Adrenal gland (tissue), 12 donors: ENCODE data around the gene PRKCE. TPM values are rescaled to one million over a fixed set of nuclear protein-coding genes. Genes with fewer than 3 reads are reported as not detected.
"Not testable (repeated sequence)": the region's sequence is repeated elsewhere in the genome, so short reads cannot be mapped to it uniquely, and the experiment has no call there.

Experiments
- DNase-seq, 7 donors: peaks; one replicate each; pipeline ENCODE4 v3.0.0-alpha.2; 2019 to 2020
- H3K27ac ChIP-seq, 5 donors: fragments of 200-600 bp; sonication (generic) in 4 of 5; 1 replicate in 3 of 5; 2 replicates in 2 of 5; pipeline versions ENCODE4 v1.5.1 to v1.8.0; 2016 to 2020; ENCODE audit warnings: mild to moderate bottlenecking in 1 of 5
- H3K27me3 ChIP-seq: fragments of 200-600 bp; 2 replicates; pipeline ENCODE4 v1.8.0; 2021
- H3K36me3 ChIP-seq, 2 donors: fragments of 200-600 bp; replicated peaks in 1 of 2; 1 replicate in 1 of 2; 2 replicates in 1 of 2; pipeline versions ENCODE4 v1.5.1 to v1.8.0; 2018 to 2022
- H3K4me1 ChIP-seq, 2 donors: fragments of 200-600 bp; replicated peaks in 1 of 2; 1 replicate in 1 of 2; 2 replicates in 1 of 2; pipeline versions ENCODE4 v1.5.1 to v1.8.0; 2018 to 2021
- H3K4me3 ChIP-seq, 4 donors: fragments of 200-600 bp; sonication (generic) in 3 of 4; one replicate each; pipeline ENCODE4 v1.5.1; 2016 to 2018
- H3K9me3 ChIP-seq, 3 donors: fragments of 200-600 bp; sonication (generic) in 1 of 3; replicated peaks in 1 of 3; 1 replicate in 2 of 3; 2 replicates in 1 of 3; pipeline versions ENCODE4 v1.5.1 to v1.8.0; 2016 to 2021
- POLR2A ChIP-seq, 2 donors: fragments of 450-650 bp; IDR thresholded peaks; one replicate each; pipeline ENCODE4 v1.6.1; 2017; ENCODE audit warnings: antibody characterized with exemption in 2 of 2, mild to moderate bottlenecking in 2 of 2, moderate library complexity in 1 of 2
- WGBS, 4 donors: extraction: QIAGEN DNeasy Blood & Tissue Kit in 2 of 4; methylation state at CpG; one replicate each; pipeline versions ENCODE4 v1.1.5 to v1.1.7; 2013 to 2017; 5-methylcytosine and 5-hydroxymethylcytosine counted together
- intact Hi-C, 2 donors: fragments of 100-400 bp; cut with DNase I; formaldehyde crosslinking; loops; one replicate each; pipeline versions ENCODE4 v1.14.1 to v1.15.0; 2022 to 2023
- polyA plus RNA-seq, 3 donors: library from polyadenylated mRNA; stranded (reverse); fragments of 200-250 nt in 2 of 3; fragments of 350-450 nt in 1 of 3; fragmentation: Illumina TruSeq in 1 of 3; extraction: RNeasy Lipid Tissue Mini Kit (QIAGEN cat#74804) in 1 of 3; gene quantifications; one replicate each; pipeline ENCODE4 v1.2.3, GENCODE V29; 2013 to 2014
- total RNA-seq, 9 donors: library from RNA; depleted of rRNA in 4 of 9; stranded (reverse); fragments of >200 nt in 4 of 9; fragments of 120-200 nt in 1 of 9; fragmentation: NEBNext Ultra II Directional in 1 of 9; extraction: Animal tissue kit (Norgen Biotek cat#: 25700) in 1 of 9; gene quantifications; one replicate each; pipeline versions ENCODE4 v1.1.0 to v1.2.4, GENCODE V29; 2013 to 2023
- TF ChIP-seq, protein P1 (sequence below), 6 experiments: fragments of 450-650 bp in 4 of 6; fragments of 200-600 bp in 2 of 6; sonication (generic) in 1 of 6; IDR thresholded peaks; 1 replicate in 5 of 6; 2 replicates in 1 of 6; pipeline versions ENCODE4 v1.5.1 to v1.8.0; 2016 to 2021; ENCODE audit warnings: antibody characterized with exemption in 6 of 6, mild to moderate bottlenecking in 2 of 6, moderate library complexity in 1 of 6
- donor health status: healthy with polysubstance abuse.
- donor health status: Bipolar disorder and iron deficiency.
- donor health status: DM: yes; HTN: yes; CAD: no.
- donor health status: DM: no; HTN: no; CAD: no.
- donor health status: DM: no; HTN: no; CAD: no.
- donor health status: DM: yes; HTN: yes; CAD: no.

The PRKCE gene
- total and polyA plus RNA-seq, 12 donors: 1.9 to 19.2 (median 8.0) TPM

DNA sequence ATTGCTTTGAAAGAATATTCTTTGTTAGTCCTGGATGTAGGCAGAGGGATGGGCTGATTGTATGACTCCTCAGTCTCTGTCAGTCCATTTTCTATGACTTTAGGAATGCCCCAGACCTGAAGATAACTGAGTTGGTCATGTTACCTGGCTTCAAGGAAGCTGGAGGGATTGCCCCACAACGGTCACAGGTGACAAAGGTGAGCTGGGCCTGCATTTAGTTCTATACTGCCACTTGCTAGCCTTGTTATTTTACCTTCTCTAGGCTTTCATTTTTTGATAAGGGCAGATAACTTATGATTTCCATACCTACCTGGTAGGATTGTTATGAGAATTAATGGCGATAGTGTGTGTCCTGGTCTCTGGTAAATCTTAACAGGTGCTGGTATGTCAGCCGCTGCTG is 260.1 kb downstream of the PRKCE start:
- H3K27ac ChIP-seq: no peak overlapping the region
- intact Hi-C loops: no loop called here
- H3K4me3 ChIP-seq: no peak overlapping the region
- H3K9me3 ChIP-seq: no peaks in the 10 kb centered on the region
- H3K4me1 ChIP-seq: no peaks in the 10 kb centered on the region
- no peaks in the 10 kb centered on the region for H3K36me3 ChIP-seq
- no peak for DNase-seq
- 92 to 98% (median 97%) methylated on average over 3 of the region's 3 CpGs for WGBS, 4 donors
- H3K27me3 ChIP-seq: no peaks in the 10 kb centered on the region
- TF ChIP-seq, protein P1, sequence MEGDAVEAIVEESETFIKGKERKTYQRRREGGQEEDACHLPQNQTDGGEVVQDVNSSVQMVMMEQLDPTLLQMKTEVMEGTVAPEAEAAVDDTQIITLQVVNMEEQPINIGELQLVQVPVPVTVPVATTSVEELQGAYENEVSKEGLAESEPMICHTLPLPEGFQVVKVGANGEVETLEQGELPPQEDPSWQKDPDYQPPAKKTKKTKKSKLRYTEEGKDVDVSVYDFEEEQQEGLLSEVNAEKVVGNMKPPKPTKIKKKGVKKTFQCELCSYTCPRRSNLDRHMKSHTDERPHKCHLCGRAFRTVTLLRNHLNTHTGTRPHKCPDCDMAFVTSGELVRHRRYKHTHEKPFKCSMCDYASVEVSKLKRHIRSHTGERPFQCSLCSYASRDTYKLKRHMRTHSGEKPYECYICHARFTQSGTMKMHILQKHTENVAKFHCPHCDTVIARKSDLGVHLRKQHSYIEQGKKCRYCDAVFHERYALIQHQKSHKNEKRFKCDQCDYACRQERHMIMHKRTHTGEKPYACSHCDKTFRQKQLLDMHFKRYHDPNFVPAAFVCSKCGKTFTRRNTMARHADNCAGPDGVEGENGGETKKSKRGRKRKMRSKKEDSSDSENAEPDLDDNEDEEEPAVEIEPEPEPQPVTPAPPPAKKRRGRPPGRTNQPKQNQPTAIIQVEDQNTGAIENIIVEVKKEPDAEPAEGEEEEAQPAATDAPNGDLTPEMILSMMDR (IDR thresholded peaks at IDR 0.05): no peak
- TF ChIP-seq POLR2A (IDR thresholded peaks at IDR 0.05): no peak

- no peak overlapping the region for H3K4me3 ChIP-seq
- H3K9me3 ChIP-seq: no peaks in the 10 kb centered on the region
- H3K36me3 ChIP-seq: no peaks in the 10 kb centered on the region
- intact Hi-C loops: no loop called here
- no peaks in the 10 kb centered on the region for H3K27me3 ChIP-seq
- TF ChIP-seq, protein P1 (IDR thresholded peaks at IDR 0.05): no peak
- TF ChIP-seq POLR2A (IDR thresholded peaks at IDR 0.05): no peak
- no peak for DNase-seq
- H3K27ac ChIP-seq: no peak overlapping the region
- H3K4me1 ChIP-seq: no peaks in the 10 kb centered on the region
- 82 to 93% (median 89%) methylated on average over 5 of the region's 5 CpGs for WGBS, 4 donors
Measured at GRCh38 chr2:45912109-45912508, 260.6 kb downstream of the PRKCE start.

DNA sequence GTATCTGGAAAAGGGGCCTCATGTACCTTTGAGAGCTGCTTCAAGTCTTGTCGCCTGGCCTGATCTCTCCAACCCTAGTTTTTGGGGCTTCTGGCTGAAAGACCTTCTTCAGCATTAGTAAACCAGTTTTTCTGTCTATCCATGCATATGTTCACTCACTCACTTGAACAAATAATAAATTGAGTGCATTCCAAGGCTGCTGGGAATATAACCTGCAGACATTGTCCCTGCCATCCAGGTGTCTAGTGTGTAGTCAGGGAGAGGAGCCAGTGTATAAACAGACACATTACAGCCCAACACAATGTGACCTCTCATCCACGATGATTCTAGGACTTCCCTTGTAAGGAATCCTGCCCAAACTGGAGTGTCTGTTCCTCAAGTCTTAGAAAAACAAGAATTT is 262.1 kb downstream of the PRKCE start:
- no peaks in the 10 kb centered on the region for H3K4me1 ChIP-seq
- H3K27me3 ChIP-seq: no peaks in the 10 kb centered on the region
- WGBS, 4 donors: 90 to 96% (median 94%) methylated on average over 2 of the region's 2 CpGs
- H3K9me3 ChIP-seq: no peaks in the 10 kb centered on the region
- intact Hi-C loops: no loop called here
- no peak overlapping the region for H3K27ac ChIP-seq
- TF ChIP-seq POLR2A (IDR thresholded peaks at IDR 0.05): no peak
- TF ChIP-seq, protein P1 (IDR thresholded peaks at IDR 0.05): no peak
- H3K4me3 ChIP-seq: no peak overlapping the region
- DNase-seq: no peak
- no peaks in the 10 kb centered on the region for H3K36me3 ChIP-seq

GRCh38 chr2:45915523-45915922 is 264.0 kb downstream of the PRKCE start:
- intact Hi-C loops: no loop called here
- WGBS, 4 donors: 91 to 95% (median 94%) methylated on average over 5 of the region's 5 CpGs
- Histone ChIP-seq H3K9me3 (no peaks in the 10 kb centered on the region), H3K4me3 (no peak overlapping the region), H3K4me1 (no peaks in the 10 kb centered on the region), H3K36me3 (no peaks in the 10 kb centered on the region), H3K27ac (no peak overlapping the region), H3K27me3 (no peaks in the 10 kb centered on the region)
- no peak for DNase-seq
- TF ChIP-seq, protein P1 (IDR thresholded peaks at IDR 0.05): no peak
- no peak for TF ChIP-seq POLR2A (IDR thresholded peaks at IDR 0.05)

DNA sequence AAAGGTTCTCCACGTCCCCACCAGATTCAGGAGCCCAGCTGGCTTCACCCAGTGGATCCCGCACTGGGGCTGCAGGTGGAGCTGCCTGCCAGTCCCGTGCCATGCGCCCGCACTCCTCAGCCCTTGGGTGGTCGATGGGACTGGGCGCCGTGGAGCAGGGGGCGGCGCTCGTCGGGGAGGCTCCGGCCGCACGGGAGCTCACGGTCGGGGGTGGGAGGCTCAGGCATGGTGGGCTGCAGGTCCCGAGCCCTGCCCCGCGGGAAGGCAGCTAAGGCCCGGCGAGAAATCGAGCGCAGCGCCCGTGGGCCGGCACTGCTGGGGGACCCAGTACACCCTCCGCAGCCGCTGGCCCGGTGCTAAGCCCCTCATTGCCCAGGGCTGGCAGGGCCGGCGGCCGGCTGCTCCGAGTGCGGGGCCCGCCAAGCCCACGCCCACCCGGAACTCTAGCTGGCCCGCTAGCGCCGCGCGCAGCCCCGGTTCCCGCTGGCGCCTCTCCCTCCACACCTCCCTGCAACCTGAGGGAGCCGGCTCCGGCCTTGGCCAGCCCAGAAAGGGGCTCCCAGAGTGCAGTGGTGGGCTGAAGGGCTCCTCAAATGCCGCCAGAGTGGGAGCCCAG is 266.2 kb downstream of the PRKCE start:
- H3K27me3 ChIP-seq, DNase-seq, H3K27ac ChIP-seq, H3K9me3 ChIP-seq, H3K36me3 ChIP-seq, H3K4me3 ChIP-seq, intact Hi-C loops, H3K4me1 ChIP-seq: not testable (repeated sequence)
- 94 to 97% (median 97%) methylated on average over 8 to 49 of the region's 49 CpGs; no CpG with 5 or more reads in 1 of the 4 donors for WGBS, 4 donors
